Sigmoid colon (tissue), 3 donors: Measurements from ENCODE around the gene PFKP.

ENCODE experiments used
- POLR2A ChIP-seq, 2 donors: fragments of 450-650 bp; IDR thresholded peaks; one replicate each; pipeline ENCODE4 v1.6.1; 2016; ENCODE audit warnings: antibody characterized with exemption in 2 of 2, mild to moderate bottlenecking in 2 of 2, moderate library complexity in 2 of 2
- TF ChIP-seq, protein P1 (sequence below), 4 experiments: fragments of 450-650 bp in 3 of 4; fragments of 200-600 bp in 1 of 4; IDR thresholded peaks; one replicate each; pipeline ENCODE4 v1.5.1; 2016 to 2019; ENCODE audit warnings: antibody characterized with exemption in 4 of 4, mild to moderate bottlenecking in 3 of 4, moderate library complexity in 2 of 4

DNA sequence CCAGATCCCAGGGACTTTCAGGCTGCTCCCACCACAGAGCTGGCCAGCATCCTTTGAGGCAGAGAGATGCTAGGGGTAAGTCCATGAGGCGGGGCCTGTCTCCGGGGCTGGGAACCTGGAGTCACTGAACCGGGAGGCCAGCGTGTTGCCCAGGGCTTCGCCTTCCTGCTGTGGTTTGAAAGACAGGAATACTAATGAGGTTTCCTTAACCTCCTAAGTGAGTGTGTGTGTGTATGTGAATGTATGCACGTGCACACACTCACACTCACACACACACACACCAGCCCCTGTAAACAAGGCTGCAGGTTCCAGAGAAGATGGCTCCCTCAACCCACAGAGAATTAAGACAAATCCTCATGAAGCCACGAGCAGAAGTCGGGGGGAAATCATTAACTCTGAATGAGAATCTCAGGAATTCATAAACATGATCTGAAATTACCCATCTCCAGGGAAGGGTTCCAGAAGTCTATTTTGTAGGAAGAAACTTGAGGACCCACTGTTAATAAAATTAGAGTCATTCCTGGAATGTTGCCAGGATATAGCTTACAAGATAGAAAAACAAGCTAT, 20.3 kb upstream of the PFKP start:
- TF ChIP-seq, protein P1, sequence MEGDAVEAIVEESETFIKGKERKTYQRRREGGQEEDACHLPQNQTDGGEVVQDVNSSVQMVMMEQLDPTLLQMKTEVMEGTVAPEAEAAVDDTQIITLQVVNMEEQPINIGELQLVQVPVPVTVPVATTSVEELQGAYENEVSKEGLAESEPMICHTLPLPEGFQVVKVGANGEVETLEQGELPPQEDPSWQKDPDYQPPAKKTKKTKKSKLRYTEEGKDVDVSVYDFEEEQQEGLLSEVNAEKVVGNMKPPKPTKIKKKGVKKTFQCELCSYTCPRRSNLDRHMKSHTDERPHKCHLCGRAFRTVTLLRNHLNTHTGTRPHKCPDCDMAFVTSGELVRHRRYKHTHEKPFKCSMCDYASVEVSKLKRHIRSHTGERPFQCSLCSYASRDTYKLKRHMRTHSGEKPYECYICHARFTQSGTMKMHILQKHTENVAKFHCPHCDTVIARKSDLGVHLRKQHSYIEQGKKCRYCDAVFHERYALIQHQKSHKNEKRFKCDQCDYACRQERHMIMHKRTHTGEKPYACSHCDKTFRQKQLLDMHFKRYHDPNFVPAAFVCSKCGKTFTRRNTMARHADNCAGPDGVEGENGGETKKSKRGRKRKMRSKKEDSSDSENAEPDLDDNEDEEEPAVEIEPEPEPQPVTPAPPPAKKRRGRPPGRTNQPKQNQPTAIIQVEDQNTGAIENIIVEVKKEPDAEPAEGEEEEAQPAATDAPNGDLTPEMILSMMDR (IDR thresholded peaks at IDR 0.05), result no peak
- TF ChIP-seq POLR2A (IDR thresholded peaks at IDR 0.05), result no peak
